SK-N-SH (cell line): ENCODE results near the gene RPUSD3. TPM values are rescaled to one million over a fixed set of nuclear protein-coding genes. Genes with fewer than 3 reads are reported as not detected.

Source experiments
- CTCF ChIA-PET: fragments of 300-600, 350-600 bp; formaldehyde crosslinking; extraction: SDS; loops from one replicate; lab custom pipeline; 2021; lab: Yijun Ruan, JAX
- POLR2A ChIA-PET: fragments of 350-600 bp; sonication (Branson Sonifier 250); formaldehyde crosslinking; extraction: SDS; loops from one replicate; lab custom pipeline; 2020; ENCODE audit warnings: antibody characterized with exemption, inconsistent platforms; lab: Yijun Ruan, JAX
- DNase-seq: peaks from one replicate; pipeline ENCODE4 v3.0.0; 2012
- H2AFZ ChIP-seq: fragments of 200-600 bp; sonication (generic); 2 replicates; pipeline ENCODE4 v1.8.1; 2016; ENCODE audit warnings: antibody characterized with exemption, mild to moderate bottlenecking, low read depth
- H3F3A ChIP-seq: fragments of 200-600 bp; sonication (generic); replicated peaks from 2 replicates; pipeline ENCODE3; 2016; ENCODE audit warnings: antibody characterized with exemption, mild to moderate bottlenecking; ENCODE audit not compliant: insufficient read depth
- H3K27ac ChIP-seq, 2 experiments: fragments of 200-500 bp in 1 of 2; fragments of 200-600 bp in 1 of 2; sonication (Bioruptor generic) in 1 of 2; sonication (generic), shearing (Covaris generic) in 1 of 2; 2 replicates each; pipeline versions ENCODE4 v1.5.1 to v1.6.1; 2014 to 2016; ENCODE audit warnings: low read depth in 2 of 2, inconsistent platforms in 1 of 2, low read length in 1 of 2, mild to moderate bottlenecking in 1 of 2, mixed read lengths in 1 of 2
- H3K27me3 ChIP-seq: fragments of 200-600 bp; sonication (generic), shearing (Covaris generic); 2 replicates; pipeline ENCODE4 v1.6.1; 2016; ENCODE audit warnings: mixed run types; ENCODE audit not compliant: insufficient read depth
- H3K36me3 ChIP-seq, 2 experiments: fragments of 200-500 bp in 1 of 2; fragments of 200-600 bp in 1 of 2; sonication (Bioruptor generic) in 1 of 2; sonication (generic) in 1 of 2; replicated peaks in 1 of 2; 2 replicates each; pipeline versions ENCODE3 to v1.5.1; 2014 to 2016; ENCODE audit warnings: low read length in 1 of 2, mild to moderate bottlenecking in 1 of 2; ENCODE audit not compliant: insufficient read depth in 2 of 2, control insufficient read depth in 1 of 2
- H3K4me1 ChIP-seq, 2 experiments: fragments of 200-500 bp in 1 of 2; fragments of 200-600 bp in 1 of 2; sonication (Bioruptor generic) in 1 of 2; sonication (generic), shearing (Covaris generic) in 1 of 2; 2 replicates each; pipeline versions ENCODE4 v1.5.1 to v1.6.1; 2014 to 2016; ENCODE audit warnings: low read depth in 1 of 2, low read length in 1 of 2, mixed run types in 1 of 2; ENCODE audit not compliant: insufficient read depth in 2 of 2, control insufficient read depth in 1 of 2
- H3K4me2 ChIP-seq: fragments of 200-600 bp; sonication (generic), shearing (Covaris generic); 2 replicates; pipeline ENCODE4 v1.6.1; 2017; ENCODE audit warnings: mixed run types
- H3K4me3 ChIP-seq, 2 experiments: fragments of 200-500 bp in 1 of 2; fragments of 200-600 bp in 1 of 2; sonication (Bioruptor generic) in 1 of 2; sonication (generic), shearing (Covaris generic) in 1 of 2; 2 replicates each; pipeline versions ENCODE4 v1.5.1 to v1.8.1; 2014 to 2016; ENCODE audit warnings: low read depth in 2 of 2, inconsistent platforms in 1 of 2, low read length in 1 of 2, mild to moderate bottlenecking in 1 of 2, mixed read lengths in 1 of 2, moderate library complexity in 1 of 2
- H3K79me2 ChIP-seq: fragments of 200-600 bp; sonication (generic); 2 replicates; pipeline ENCODE4 v1.8.1; 2017; ENCODE audit warnings: mild to moderate bottlenecking; ENCODE audit not compliant: insufficient read depth
- H3K9ac ChIP-seq: fragments of 200-600 bp; sonication (generic); 2 replicates; pipeline ENCODE4 v1.6.1; 2017; ENCODE audit warnings: mixed run types
- H3K9me2 ChIP-seq: fragments of 200-600 bp; sonication (generic); 2 replicates; pipeline ENCODE4 v1.6.1; 2017; ENCODE audit warnings: mixed run types
- H3K9me3 ChIP-seq: fragments of 200-600 bp; sonication (generic); 2 replicates; pipeline ENCODE4 v1.6.1; 2017; ENCODE audit warnings: mixed run types, mild to moderate bottlenecking, moderate library complexity
- H4K20me1 ChIP-seq: fragments of 200-600 bp; sonication (generic); 2 replicates; pipeline ENCODE4 v1.6.1; 2017; ENCODE audit warnings: mild to moderate bottlenecking, mixed run types; ENCODE audit not compliant: insufficient read depth
- CTCF ChIP-seq: fragments of 200-600 bp; sonication (generic); IDR thresholded peaks from 2 replicates; pipeline ENCODE4 v1.6.1; 2017; ENCODE audit warnings: antibody characterized with exemption, mild to moderate bottlenecking, moderate library complexity
- ELF1 ChIP-seq: IDR thresholded peaks from 2 replicates; pipeline ENCODE4 v1.4.0; 2012
- EP300 ChIP-seq, 2 experiments: IDR thresholded peaks; 2 replicates each; pipeline versions ENCODE4 v1.4.0 to v1.6.1; 2012; ENCODE audit warnings: borderline replicate concordance in 1 of 2, low read depth in 1 of 2, low read length in 1 of 2
- MXI1 ChIP-seq: IDR thresholded peaks from 2 replicates; pipeline ENCODE4 v1.6.1; 2012; ENCODE audit warnings: mild to moderate bottlenecking, low read depth, low read length, improper control_type of control experiment
- PBX3 ChIP-seq: IDR thresholded peaks from 2 replicates; pipeline ENCODE4; 2012
- POLR2AphosphoS5 ChIP-seq: IDR thresholded peaks from 2 replicates; pipeline ENCODE4 v1.6.1; 2012; ENCODE audit warnings: low read depth, low read length
- RAD21 ChIP-seq: IDR thresholded peaks from 2 replicates; pipeline ENCODE4 v1.6.1; 2012; ENCODE audit warnings: mild to moderate bottlenecking, low read length
- RCOR1 ChIP-seq: fragments of 150-350 bp; IDR thresholded peaks from 2 replicates; pipeline ENCODE4 v1.6.1; 2017; ENCODE audit warnings: antibody characterized with exemption, low read length
- SMC3 ChIP-seq: IDR thresholded peaks from 2 replicates; pipeline ENCODE4 v1.6.1; 2012; ENCODE audit warnings: low read depth, low read length, improper control_type of control experiment
- TCF12 ChIP-seq: IDR thresholded peaks from 2 replicates; pipeline ENCODE4 v1.4.0; 2012
- USF2 ChIP-seq: fragments of 150-350 bp; IDR thresholded peaks from 2 replicates; pipeline ENCODE4 v1.6.1; 2017; ENCODE audit warnings: antibody characterized with exemption, low read length, low read depth, borderline replicate concordance
- WGBS: methylation state at CpG from one replicate; pipeline ENCODE4 v1.1.6; 2017; ENCODE audit warnings: low lambda C conversion rate; 5-methylcytosine and 5-hydroxymethylcytosine counted together
- polyA plus RNA-seq, 3 experiments: library from polyadenylated mRNA; depleted of rRNA; stranded (reverse); fragments of >200 nt; gene quantifications; 2 replicates each; pipeline ENCODE4 v1.2.3, GENCODE V29; 2012
- TF ChIP-seq, protein P1 (sequence below): IDR thresholded peaks from 2 replicates; pipeline ENCODE4 v1.4.0; 2012; ENCODE audit warnings: low read depth, borderline replicate concordance

Gene RPUSD3
- polyA plus RNA-seq, 1 of the 3 experiments (the other 2 are of a cell fraction) = 43.4 TPM

- POLR2A ChIA-PET = no interaction called here
- Histone ChIP-seq H3K4me2 (no peak overlapping the region), H2AFZ (no peak overlapping the region), H3K9me2 (no peaks in the 10 kb centered on the region), H3K79me2 (no peaks in the 10 kb centered on the region), H4K20me1 (no peaks in the 10 kb centered on the region), H3K4me1 (peaks cover 5 to 7% of the 10 kb centered on the region in 2 experiments; a peak in 2 of 4 replicates), H3K27me3 (no peaks in the 10 kb centered on the region), H3K27ac (no peak overlapping the region), H3K4me3 (no peak overlapping the region), H3F3A (no peaks in the 10 kb centered on the region), H3K9me3 (no peaks in the 10 kb centered on the region), H3K9ac (no peak overlapping the region), H3K36me3 (no peaks in the 10 kb centered on the region)
- CTCF ChIA-PET = interaction anchor here (0.6 kb wide), 1 partner anchor 12 kb away, joined by 3 read pairs; no protein-coding TSS in a partner anchor
- TF ChIP-seq SMC3 (no peak), USF2 (no peak), EP300 (IDR thresholded peaks at IDR 0.05; ENCODE audit: borderline replicate concordance in 1 of 2, low read depth in 1 of 2, low read length in 1 of 2) (no peak), CTCF (no peak), MXI1 (no peak)
- TF ChIP-seq, protein P1, sequence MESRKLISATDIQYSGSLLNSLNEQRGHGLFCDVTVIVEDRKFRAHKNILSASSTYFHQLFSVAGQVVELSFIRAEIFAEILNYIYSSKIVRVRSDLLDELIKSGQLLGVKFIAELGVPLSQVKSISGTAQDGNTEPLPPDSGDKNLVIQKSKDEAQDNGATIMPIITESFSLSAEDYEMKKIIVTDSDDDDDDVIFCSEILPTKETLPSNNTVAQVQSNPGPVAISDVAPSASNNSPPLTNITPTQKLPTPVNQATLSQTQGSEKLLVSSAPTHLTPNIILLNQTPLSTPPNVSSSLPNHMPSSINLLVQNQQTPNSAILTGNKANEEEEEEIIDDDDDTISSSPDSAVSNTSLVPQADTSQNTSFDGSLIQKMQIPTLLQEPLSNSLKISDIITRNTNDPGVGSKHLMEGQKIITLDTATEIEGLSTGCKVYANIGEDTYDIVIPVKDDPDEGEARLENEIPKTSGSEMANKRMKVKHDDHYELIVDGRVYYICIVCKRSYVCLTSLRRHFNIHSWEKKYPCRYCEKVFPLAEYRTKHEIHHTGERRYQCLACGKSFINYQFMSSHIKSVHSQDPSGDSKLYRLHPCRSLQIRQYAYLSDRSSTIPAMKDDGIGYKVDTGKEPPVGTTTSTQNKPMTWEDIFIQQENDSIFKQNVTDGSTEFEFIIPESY = no peak
- no peak for DNase-seq
- 96% methylated on average over 4 of the region's 4 CpGs for WGBS
Measured at GRCh38 chr3:9861201-9861600, 17.4 kb upstream of the RPUSD3 start.

DNA sequence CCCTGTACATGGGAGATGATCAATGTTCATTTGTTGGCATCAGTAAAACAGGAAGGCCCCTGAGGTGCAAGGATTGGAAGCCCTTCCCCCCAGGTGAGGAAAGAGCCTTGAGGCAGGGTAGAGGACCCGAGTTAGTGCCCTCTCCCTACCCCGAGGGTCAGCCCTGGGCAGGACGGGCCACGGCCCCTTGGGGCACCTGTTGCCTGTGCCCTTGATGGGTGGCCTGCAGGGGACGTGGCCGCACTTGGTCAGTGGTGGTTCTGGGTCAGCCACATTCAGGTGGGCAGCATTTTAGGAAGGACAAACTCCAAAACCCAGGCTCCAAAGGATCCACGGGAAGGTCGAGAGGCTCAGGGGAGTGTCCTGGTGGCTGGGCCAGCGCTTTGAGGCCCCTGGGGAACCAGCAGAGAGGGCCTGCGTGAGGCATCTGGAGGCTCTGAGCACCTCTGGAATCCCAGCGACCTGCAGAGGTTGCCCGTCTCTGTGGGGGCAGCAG is 15.8 kb upstream of the RPUSD3 start:
- peaks cover 4 to 5% of the 10 kb centered on the region in 2 experiments; a peak in 2 of 4 replicates for H3K4me1 ChIP-seq
- 86% methylated on average over 6 of the region's 12 CpGs for WGBS
- H3K9me3 ChIP-seq = no peaks in the 10 kb centered on the region
- DNase-seq = no peak
- H3K27ac ChIP-seq = no peak overlapping the region
- no peak overlapping the region for H3K4me2 ChIP-seq
- POLR2A ChIA-PET = no interaction called here
- no peaks in the 10 kb centered on the region for H3F3A ChIP-seq
- no peak for TF ChIP-seq PBX3
- TF ChIP-seq RAD21 = no peak
- TF ChIP-seq RCOR1 = no peak
- TF ChIP-seq POLR2AphosphoS5 = no peak
- no peak for TF ChIP-seq TCF12
- no peak for TF ChIP-seq ELF1
- H3K27me3 ChIP-seq = no peaks in the 10 kb centered on the region
- CTCF ChIA-PET = no interaction called here
- no peaks in the 10 kb centered on the region for H3K79me2 ChIP-seq
- no peak overlapping the region for H3K9ac ChIP-seq
- no peaks in the 10 kb centered on the region for H3K9me2 ChIP-seq
- no peak overlapping the region for H2AFZ ChIP-seq
- no peak overlapping the region for H3K4me3 ChIP-seq
- no peaks in the 10 kb centered on the region for H4K20me1 ChIP-seq
- no peaks in the 10 kb centered on the region for H3K36me3 ChIP-seq
